Nephron (organoid): ENCODE measurements around the gene MARVELD1.
"Not testable (repeated sequence)": the region's sequence is repeated elsewhere in the genome, so short reads cannot be mapped to it uniquely, and the experiment has no call there.

Source experiments
- H3K27ac Mint-ChIP-seq, 3 experiments: 2 replicates each; pipeline ENCODE4 v1.8.0; 2020; ENCODE audit warnings: mixed read lengths in 3 of 3, mild to moderate bottlenecking in 2 of 3, moderate library complexity in 1 of 3
- H3K27me3 Mint-ChIP-seq: 2 replicates; pipeline ENCODE4 v1.8.0; 2021; ENCODE audit warnings: low read depth, mild to moderate bottlenecking, moderate library complexity, mixed read lengths
- H3K36me3 Mint-ChIP-seq: 2 replicates; pipeline ENCODE4 v1.8.0; 2020; ENCODE audit warnings: low read depth, mixed read lengths
- H3K4me1 Mint-ChIP-seq: 2 replicates; pipeline ENCODE4 v1.8.0; 2020; ENCODE audit warnings: mixed read lengths
- H3K4me3 Mint-ChIP-seq, 3 experiments: 2 replicates each; pipeline ENCODE4 v1.8.0; 2020; ENCODE audit warnings: mild to moderate bottlenecking in 3 of 3, mixed read lengths in 3 of 3, moderate library complexity in 2 of 3
- H3K9me3 Mint-ChIP-seq: 2 replicates; pipeline ENCODE4 v1.8.0; 2020; ENCODE audit warnings: mixed read lengths
- CTCF ChIP-seq, 3 experiments: fragments of 200-600 bp; sonication (generic); IDR thresholded peaks; one replicate each; pipeline ENCODE4 v1.5.0; 2021; ENCODE audit warnings: antibody characterized with exemption in 3 of 3; ENCODE audit not compliant: unreplicated experiment in 3 of 3

MARVELD1 gene

GRCh38 chr10:97683556-97684367, 29.8 kb upstream of the MARVELD1 start:
- H3K27ac Mint-ChIP-seq: peak overlapping the region in 2 of 3 experiments; percentile 19 to 26
- H3K9me3 Mint-ChIP-seq: no peaks in the 10 kb centered on the region
- H3K27me3 Mint-ChIP-seq: no peaks in the 10 kb centered on the region
- no peak for TF ChIP-seq CTCF (IDR thresholded peaks at IDR 0.05; ENCODE audit: unreplicated experiment in 3 of 3)
- H3K36me3 Mint-ChIP-seq: no peaks in the 10 kb centered on the region
- H3K4me3 Mint-ChIP-seq: peak overlapping the region in 2 of 3 experiments; percentile 31 to 52
- H3K4me1 Mint-ChIP-seq: peaks cover 25% of the 10 kb centered on the region

- H3K9me3 Mint-ChIP-seq, H3K27me3 Mint-ChIP-seq, H3K27ac Mint-ChIP-seq, H3K36me3 Mint-ChIP-seq, H3K4me3 Mint-ChIP-seq: not testable (repeated sequence)
- H3K4me1 Mint-ChIP-seq: peaks cover 25% of the 10 kb centered on the region
These were observed 29.2 kb upstream of the MARVELD1 start for GRCh38 chr10:97684368-97684713.

- Mint-ChIP-seq H3K27me3 (no peaks in the 10 kb centered on the region), H3K27ac (no peak overlapping the region), H3K4me1 (peaks cover 25% of the 10 kb centered on the region), H3K9me3 (no peaks in the 10 kb centered on the region), H3K4me3 (peak overlapping the region; percentile 46 to 89 (median 78)), H3K36me3 (no peaks in the 10 kb centered on the region)
- no peak for TF ChIP-seq CTCF (IDR thresholded peaks at IDR 0.05; ENCODE audit: unreplicated experiment in 3 of 3)
These were observed 28.6 kb upstream of the MARVELD1 start for GRCh38 chr10:97684866-97685394.

DNA sequence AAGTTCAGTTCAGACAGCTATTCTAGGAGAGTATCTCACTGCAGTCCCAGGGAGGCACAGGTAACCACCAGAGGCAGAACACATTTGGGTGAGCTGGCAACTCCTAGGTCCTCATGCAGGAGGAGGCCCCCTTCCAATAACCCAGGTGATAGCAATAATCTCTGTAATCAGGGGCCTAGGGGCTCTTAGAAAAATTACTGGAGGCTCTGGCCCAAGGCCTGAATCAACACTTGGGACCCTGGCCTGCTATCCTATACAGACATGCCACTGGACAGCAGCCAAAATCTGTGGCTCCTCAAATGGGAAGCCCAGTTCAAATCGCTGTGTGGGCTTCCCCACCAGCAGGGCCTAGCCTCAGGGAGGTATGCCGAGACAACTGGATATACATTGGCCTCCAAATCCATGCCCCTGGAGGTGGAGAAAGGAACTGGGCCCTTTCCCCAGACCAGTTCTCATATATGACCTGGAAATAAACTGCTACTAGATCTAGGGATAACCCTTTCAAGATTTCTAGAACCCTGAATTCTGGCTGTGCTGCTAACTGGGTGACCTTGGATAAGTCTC, 28.1 kb upstream of the MARVELD1 start:
- Mint-ChIP-seq H3K36me3 (no peaks in the 10 kb centered on the region), H3K27me3 (no peaks in the 10 kb centered on the region), H3K9me3 (no peaks in the 10 kb centered on the region), H3K4me3 (peak overlapping the region; percentile 87 to 91 (median 89)), H3K27ac (no peak overlapping the region), H3K4me1 (peaks cover 25% of the 10 kb centered on the region)
- peak; percentile 19 to 25 (median 20) for TF ChIP-seq CTCF (IDR thresholded peaks at IDR 0.05; ENCODE audit: unreplicated experiment in 3 of 3)

DNA sequence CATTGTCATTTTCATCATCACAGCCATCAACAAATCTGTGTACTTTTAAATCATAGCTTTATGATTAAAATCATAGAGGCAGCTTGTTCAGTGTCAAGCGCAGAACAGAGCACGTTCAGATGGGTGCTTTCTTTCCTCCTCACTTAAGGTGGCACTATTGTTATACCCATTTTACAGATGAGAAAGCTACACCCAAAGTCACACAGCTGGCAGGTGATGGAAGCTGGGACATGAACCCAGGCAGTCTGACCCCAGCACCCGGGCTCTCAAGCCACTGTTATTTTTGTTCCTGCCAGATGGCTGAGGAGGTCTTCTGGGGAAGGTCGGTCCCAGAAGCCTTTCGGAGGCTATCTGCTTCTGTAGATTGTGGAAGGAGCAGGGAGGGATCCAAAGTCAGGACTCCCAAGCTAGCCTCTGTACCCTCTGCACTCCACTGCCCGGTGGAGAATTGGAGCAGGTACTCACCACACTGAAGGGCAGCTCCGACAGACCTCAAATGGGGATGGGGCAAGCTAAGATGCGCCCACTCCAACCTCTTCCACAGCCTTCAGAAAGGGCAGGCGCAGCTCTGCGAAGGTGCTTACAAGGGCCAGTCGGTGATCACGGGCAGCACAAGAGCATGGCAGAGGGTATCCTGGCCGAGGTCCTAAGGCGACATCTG, 27.1 kb upstream of the MARVELD1 start:
- TF ChIP-seq CTCF (IDR thresholded peaks at IDR 0.05; ENCODE audit: unreplicated experiment in 3 of 3): no peak
- Mint-ChIP-seq H3K36me3 (no peaks in the 10 kb centered on the region), H3K27ac (peak overlapping the region in 1 of 3 experiments; percentile 69), H3K4me1 (peaks cover 25% of the 10 kb centered on the region), H3K27me3 (no peaks in the 10 kb centered on the region), H3K4me3 (peak overlapping the region; percentile 87 to 91 (median 89)), H3K9me3 (no peaks in the 10 kb centered on the region)
